NCI-H1436 treated with DMSO at 0.1 percent for 48 hours (cell line): ENCODE measurements around the gene JAZF1.
"Not testable (repeated sequence)": the region's sequence is repeated elsewhere in the genome, so short reads cannot be mapped to it uniquely, and the experiment has no call there.

Experiments
- DNase-seq: peaks from one replicate; lab custom pipeline; 2025; lab: John Stamatoyannopoulos, UW

Gene JAZF1

GRCh38 chr7:28042721-28043120, 137.9 kb downstream of the JAZF1 start:
- DNase-seq = no peak

- no peak for DNase-seq
These were observed 138.9 kb downstream of the JAZF1 start for GRCh38 chr7:28041508-28042314.

GRCh38 chr7:28038175-28038797, 142.3 kb downstream of the JAZF1 start:
- DNase-seq = no peak

- no peak for DNase-seq
These were observed 143.2 kb downstream of the JAZF1 start for GRCh38 chr7:28037220-28038010.

- DNase-seq = no peak
These were observed 143.9 kb downstream of the JAZF1 start for GRCh38 chr7:28036696-28037095.

GRCh38 chr7:28033386-28033785, 147.2 kb downstream of the JAZF1 start:
- DNase-seq = no peak

GRCh38 chr7:28032738-28033380, 147.7 kb downstream of the JAZF1 start:
- DNase-seq = no peak

- DNase-seq = no peak
These were observed 151.5 kb downstream of the JAZF1 start for GRCh38 chr7:28029051-28029450.

GRCh38 chr7:28028471-28028870, 152.1 kb downstream of the JAZF1 start:
- DNase-seq = no peak

GRCh38 chr7:28026237-28026636, 154.4 kb downstream of the JAZF1 start:
- peak; percentile 19 for DNase-seq

GRCh38 chr7:28024786-28025334, 155.7 kb downstream of the JAZF1 start:
- DNase-seq = no peak

GRCh38 chr7:28020302-28020940, 160.2 kb downstream of the JAZF1 start:
- no peak for DNase-seq

- DNase-seq = no peak
These were observed 161.6 kb downstream of the JAZF1 start for GRCh38 chr7:28018856-28019465.

GRCh38 chr7:28018446-28018845, 162.1 kb downstream of the JAZF1 start:
- DNase-seq = no peak

- DNase-seq = no peak
These were observed 162.6 kb downstream of the JAZF1 start for GRCh38 chr7:28018020-28018419.

GRCh38 chr7:28017372-28017771, 163.2 kb downstream of the JAZF1 start:
- no peak for DNase-seq

- no peak for DNase-seq
These were observed 164.3 kb downstream of the JAZF1 start for GRCh38 chr7:28016297-28016696.

GRCh38 chr7:28015169-28015568, 165.4 kb downstream of the JAZF1 start:
- no peak for DNase-seq

- not testable (repeated sequence) for DNase-seq
These were observed 166.3 kb downstream of the JAZF1 start for GRCh38 chr7:28014340-28014739.

- no peak for DNase-seq
These were observed 167.2 kb downstream of the JAZF1 start for GRCh38 chr7:28013441-28013840.

GRCh38 chr7:28013019-28013418, 167.6 kb downstream of the JAZF1 start:
- DNase-seq = no peak
